IMR-90 (cell line): Measurements from ENCODE around the gene TENM4.

ENCODE experiments used
- BHLHE40 ChIP-seq: fragments of 150-350 bp; IDR thresholded peaks from 2 replicates; pipeline ENCODE4 v1.6.1; 2016; ENCODE audit warnings: mild to moderate bottlenecking, low read depth, low read length
- CEBPB ChIP-seq: IDR thresholded peaks from 2 replicates; pipeline ENCODE4 v1.6.1; 2012; ENCODE audit warnings: low read depth, low read length, improper control_type of control experiment
- CHD1 ChIP-seq: IDR thresholded peaks from 2 replicates; pipeline ENCODE4 v1.6.1; 2012; ENCODE audit warnings: low read depth, low read length, improper control_type of control experiment
- FOS ChIP-seq: fragments of 150-350 bp; IDR thresholded peaks from 2 replicates; pipeline ENCODE4 v1.6.1; 2016; ENCODE audit warnings: low read depth, low read length
- MAFK ChIP-seq: IDR thresholded peaks from 2 replicates; pipeline ENCODE4 v1.6.1; 2012; ENCODE audit warnings: low read depth, low read length, improper control_type of control experiment
- MXI1 ChIP-seq: IDR thresholded peaks from 2 replicates; pipeline ENCODE4 v1.6.1; 2012; ENCODE audit warnings: low read depth, mild to moderate bottlenecking, low read length, moderate library complexity, borderline replicate concordance
- NFE2L2 ChIP-seq: fragments of 150-350 bp; IDR thresholded peaks from 2 replicates; pipeline ENCODE4 v1.6.1; 2016; ENCODE audit warnings: low read depth, mild to moderate bottlenecking, low read length
- POLR2A ChIP-seq: IDR thresholded peaks from 2 replicates; pipeline ENCODE4 v1.6.1; 2012; ENCODE audit warnings: mild to moderate bottlenecking, low read depth, low read length
- RAD21 ChIP-seq: IDR thresholded peaks from 2 replicates; pipeline ENCODE4 v1.6.1; 2012; ENCODE audit warnings: low read length, improper control_type of control experiment
- RFX5 ChIP-seq: IDR thresholded peaks from 2 replicates; pipeline ENCODE4 v1.8.0; 2012; ENCODE audit warnings: low read depth, mild to moderate bottlenecking, low read length, moderate library complexity
- SMC3 ChIP-seq: fragments of 150-350 bp; IDR thresholded peaks from 2 replicates; pipeline ENCODE4 v1.6.1; 2016; ENCODE audit warnings: low read depth, mild to moderate bottlenecking, antibody characterized with exemption, low read length, moderate library complexity
- TF ChIP-seq, protein P1 (sequence below): conservative IDR thresholded peaks from 2 replicates; pipeline ENCODE4 v1.5.1; 2012; ENCODE audit warnings: mild to moderate bottlenecking, low read depth, low read length, improper control_type of control experiment
- TF ChIP-seq, protein P2 (sequence below): fragments of 150-350 bp; IDR thresholded peaks from 2 replicates; pipeline ENCODE4 v1.6.1; 2017; ENCODE audit warnings: mild to moderate bottlenecking, antibody characterized with exemption, low read length, low read depth
- TF ChIP-seq, protein P3 (sequence below): fragments of 150-350 bp; IDR thresholded peaks from 2 replicates; pipeline ENCODE4 v1.6.1; 2016; ENCODE audit warnings: low read depth, mild to moderate bottlenecking, low read length, moderate library complexity, borderline replicate concordance

DNA sequence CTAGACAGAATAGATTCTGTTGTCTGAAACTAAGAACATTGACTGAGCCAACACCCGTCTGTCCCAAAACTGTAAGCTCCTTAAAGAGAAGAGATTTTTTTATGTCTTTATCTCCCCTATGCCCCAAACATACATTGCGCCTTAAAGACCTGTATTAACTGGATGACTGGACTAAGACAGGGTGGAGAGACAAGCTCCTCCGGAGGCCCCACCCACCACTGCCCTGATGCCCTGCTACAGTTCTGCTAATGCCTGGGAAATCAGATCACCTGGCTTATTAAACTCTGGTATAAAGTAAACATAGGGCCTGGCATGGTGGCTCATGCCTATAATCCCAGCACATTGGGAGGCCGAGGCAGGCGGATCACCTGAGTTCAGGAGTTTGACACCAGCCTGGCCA is 203.7 kb downstream of the TENM4 start:
- TF ChIP-seq, protein P1, sequence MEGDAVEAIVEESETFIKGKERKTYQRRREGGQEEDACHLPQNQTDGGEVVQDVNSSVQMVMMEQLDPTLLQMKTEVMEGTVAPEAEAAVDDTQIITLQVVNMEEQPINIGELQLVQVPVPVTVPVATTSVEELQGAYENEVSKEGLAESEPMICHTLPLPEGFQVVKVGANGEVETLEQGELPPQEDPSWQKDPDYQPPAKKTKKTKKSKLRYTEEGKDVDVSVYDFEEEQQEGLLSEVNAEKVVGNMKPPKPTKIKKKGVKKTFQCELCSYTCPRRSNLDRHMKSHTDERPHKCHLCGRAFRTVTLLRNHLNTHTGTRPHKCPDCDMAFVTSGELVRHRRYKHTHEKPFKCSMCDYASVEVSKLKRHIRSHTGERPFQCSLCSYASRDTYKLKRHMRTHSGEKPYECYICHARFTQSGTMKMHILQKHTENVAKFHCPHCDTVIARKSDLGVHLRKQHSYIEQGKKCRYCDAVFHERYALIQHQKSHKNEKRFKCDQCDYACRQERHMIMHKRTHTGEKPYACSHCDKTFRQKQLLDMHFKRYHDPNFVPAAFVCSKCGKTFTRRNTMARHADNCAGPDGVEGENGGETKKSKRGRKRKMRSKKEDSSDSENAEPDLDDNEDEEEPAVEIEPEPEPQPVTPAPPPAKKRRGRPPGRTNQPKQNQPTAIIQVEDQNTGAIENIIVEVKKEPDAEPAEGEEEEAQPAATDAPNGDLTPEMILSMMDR = no peak
- TF ChIP-seq NFE2L2 (no peak), POLR2A (no peak), RAD21 (no peak), FOS (no peak), CEBPB (no peak), BHLHE40 (no peak), SMC3 (no peak), MAFK (no peak), CHD1 (no peak), RFX5 (no peak), MXI1 (no peak)
- TF ChIP-seq, protein P2, sequence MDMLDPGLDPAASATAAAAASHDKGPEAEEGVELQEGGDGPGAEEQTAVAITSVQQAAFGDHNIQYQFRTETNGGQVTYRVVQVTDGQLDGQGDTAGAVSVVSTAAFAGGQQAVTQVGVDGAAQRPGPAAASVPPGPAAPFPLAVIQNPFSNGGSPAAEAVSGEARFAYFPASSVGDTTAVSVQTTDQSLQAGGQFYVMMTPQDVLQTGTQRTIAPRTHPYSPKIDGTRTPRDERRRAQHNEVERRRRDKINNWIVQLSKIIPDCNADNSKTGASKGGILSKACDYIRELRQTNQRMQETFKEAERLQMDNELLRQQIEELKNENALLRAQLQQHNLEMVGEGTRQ = no peak
- TF ChIP-seq, protein P3, sequence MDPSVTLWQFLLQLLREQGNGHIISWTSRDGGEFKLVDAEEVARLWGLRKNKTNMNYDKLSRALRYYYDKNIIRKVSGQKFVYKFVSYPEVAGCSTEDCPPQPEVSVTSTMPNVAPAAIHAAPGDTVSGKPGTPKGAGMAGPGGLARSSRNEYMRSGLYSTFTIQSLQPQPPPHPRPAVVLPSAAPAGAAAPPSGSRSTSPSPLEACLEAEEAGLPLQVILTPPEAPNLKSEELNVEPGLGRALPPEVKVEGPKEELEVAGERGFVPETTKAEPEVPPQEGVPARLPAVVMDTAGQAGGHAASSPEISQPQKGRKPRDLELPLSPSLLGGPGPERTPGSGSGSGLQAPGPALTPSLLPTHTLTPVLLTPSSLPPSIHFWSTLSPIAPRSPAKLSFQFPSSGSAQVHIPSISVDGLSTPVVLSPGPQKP = no peak
